IMR-90 (cell line): ENCODE data around the gene CD274.

Source experiments
- MAFK ChIP-seq: IDR thresholded peaks from 2 replicates; pipeline ENCODE4 v1.6.1; 2012; ENCODE audit warnings: low read depth, low read length, improper control_type of control experiment
- MXI1 ChIP-seq: IDR thresholded peaks from 2 replicates; pipeline ENCODE4 v1.6.1; 2012; ENCODE audit warnings: low read depth, mild to moderate bottlenecking, low read length, moderate library complexity, borderline replicate concordance
- POLR2A ChIP-seq: IDR thresholded peaks from 2 replicates; pipeline ENCODE4 v1.6.1; 2012; ENCODE audit warnings: mild to moderate bottlenecking, low read depth, low read length
- TF ChIP-seq, protein P1 (sequence below): conservative IDR thresholded peaks from 2 replicates; pipeline ENCODE4 v1.5.1; 2012; ENCODE audit warnings: mild to moderate bottlenecking, low read depth, low read length, improper control_type of control experiment

DNA sequence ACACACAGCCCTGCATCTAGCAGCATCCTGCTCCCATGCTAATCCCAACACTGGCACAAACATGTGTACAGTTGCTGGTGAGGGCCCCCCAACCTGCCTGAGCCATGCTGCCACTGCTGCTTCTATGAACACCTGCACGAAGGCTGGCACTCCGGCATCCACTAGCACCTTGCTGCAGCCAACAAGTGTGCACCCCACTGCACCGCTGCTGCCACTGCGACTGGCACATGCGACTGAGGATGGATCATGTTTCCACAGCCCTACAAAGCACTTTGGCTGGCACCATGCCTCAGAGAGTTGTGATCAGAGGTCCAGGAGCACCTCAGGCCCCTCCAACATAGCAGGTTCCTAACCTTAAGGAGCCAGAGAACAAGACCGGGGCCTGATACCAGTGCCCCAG lies 52.2 kb downstream of the CD274 start:
- TF ChIP-seq MXI1 = no peak
- TF ChIP-seq, protein P1, sequence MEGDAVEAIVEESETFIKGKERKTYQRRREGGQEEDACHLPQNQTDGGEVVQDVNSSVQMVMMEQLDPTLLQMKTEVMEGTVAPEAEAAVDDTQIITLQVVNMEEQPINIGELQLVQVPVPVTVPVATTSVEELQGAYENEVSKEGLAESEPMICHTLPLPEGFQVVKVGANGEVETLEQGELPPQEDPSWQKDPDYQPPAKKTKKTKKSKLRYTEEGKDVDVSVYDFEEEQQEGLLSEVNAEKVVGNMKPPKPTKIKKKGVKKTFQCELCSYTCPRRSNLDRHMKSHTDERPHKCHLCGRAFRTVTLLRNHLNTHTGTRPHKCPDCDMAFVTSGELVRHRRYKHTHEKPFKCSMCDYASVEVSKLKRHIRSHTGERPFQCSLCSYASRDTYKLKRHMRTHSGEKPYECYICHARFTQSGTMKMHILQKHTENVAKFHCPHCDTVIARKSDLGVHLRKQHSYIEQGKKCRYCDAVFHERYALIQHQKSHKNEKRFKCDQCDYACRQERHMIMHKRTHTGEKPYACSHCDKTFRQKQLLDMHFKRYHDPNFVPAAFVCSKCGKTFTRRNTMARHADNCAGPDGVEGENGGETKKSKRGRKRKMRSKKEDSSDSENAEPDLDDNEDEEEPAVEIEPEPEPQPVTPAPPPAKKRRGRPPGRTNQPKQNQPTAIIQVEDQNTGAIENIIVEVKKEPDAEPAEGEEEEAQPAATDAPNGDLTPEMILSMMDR = no peak
- TF ChIP-seq POLR2A = no peak
- TF ChIP-seq MAFK = no peak
